ENCODE data around the gene ATP11C.

DNA sequence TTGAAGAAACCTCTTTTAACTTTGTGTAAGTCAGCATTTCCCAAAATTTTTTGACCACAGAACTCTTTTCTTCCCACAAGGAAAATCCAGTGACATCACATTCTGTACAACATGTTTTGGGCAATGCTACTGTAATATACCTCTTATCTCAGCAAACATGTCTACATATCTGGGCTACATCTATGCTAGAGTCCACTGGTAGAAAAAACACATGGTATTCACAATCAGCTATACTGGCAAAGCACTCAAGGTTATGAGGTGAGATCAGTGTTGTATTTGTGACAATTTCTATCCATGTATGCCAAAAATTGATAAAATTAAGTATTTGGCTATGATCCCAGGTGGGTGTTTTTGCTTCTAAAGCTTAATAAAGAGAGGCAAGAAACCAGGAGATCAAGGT is 98.0 kb downstream of the ATP11C start:
- TF ChIP-seq SMC3 (IDR thresholded peaks at IDR 0.05) (no peak), RFX5 (IDR thresholded peaks at IDR 0.05) (no peak), EP300 (IDR thresholded peaks at IDR 0.05) (no peak), KDM1A (IDR thresholded peaks at IDR 0.05; ENCODE audit: low read depth) (no peak), KDM5A (IDR thresholded peaks at IDR 0.05) (no peak), ZSCAN20 (CRISPR knock-in tag; IDR thresholded peaks at IDR 0.05) (no peak), RAD21 (conservative IDR thresholded peaks at IDR 0.05 in 1 of 2, IDR thresholded peaks at IDR 0.05 in 1 of 2) (no peak), CHD2 (IDR thresholded peaks at IDR 0.05; ENCODE audit: low read length, partially characterized antibody) (no peak), POLR2A (IDR thresholded peaks at IDR 0.05; ENCODE audit: low read length) (no peak), ESRRA (IDR thresholded peaks at IDR 0.05; ENCODE audit: borderline replicate concordance, low read length) (no peak), MAZ (IDR thresholded peaks at IDR 0.05; ENCODE audit: borderline replicate concordance, low read depth, low read length) (no peak), HDAC2 (IDR thresholded peaks at IDR 0.05) (no peak)
- TF ChIP-seq, protein P1, sequence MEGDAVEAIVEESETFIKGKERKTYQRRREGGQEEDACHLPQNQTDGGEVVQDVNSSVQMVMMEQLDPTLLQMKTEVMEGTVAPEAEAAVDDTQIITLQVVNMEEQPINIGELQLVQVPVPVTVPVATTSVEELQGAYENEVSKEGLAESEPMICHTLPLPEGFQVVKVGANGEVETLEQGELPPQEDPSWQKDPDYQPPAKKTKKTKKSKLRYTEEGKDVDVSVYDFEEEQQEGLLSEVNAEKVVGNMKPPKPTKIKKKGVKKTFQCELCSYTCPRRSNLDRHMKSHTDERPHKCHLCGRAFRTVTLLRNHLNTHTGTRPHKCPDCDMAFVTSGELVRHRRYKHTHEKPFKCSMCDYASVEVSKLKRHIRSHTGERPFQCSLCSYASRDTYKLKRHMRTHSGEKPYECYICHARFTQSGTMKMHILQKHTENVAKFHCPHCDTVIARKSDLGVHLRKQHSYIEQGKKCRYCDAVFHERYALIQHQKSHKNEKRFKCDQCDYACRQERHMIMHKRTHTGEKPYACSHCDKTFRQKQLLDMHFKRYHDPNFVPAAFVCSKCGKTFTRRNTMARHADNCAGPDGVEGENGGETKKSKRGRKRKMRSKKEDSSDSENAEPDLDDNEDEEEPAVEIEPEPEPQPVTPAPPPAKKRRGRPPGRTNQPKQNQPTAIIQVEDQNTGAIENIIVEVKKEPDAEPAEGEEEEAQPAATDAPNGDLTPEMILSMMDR (IDR thresholded peaks at IDR 0.05) = no peak
- TF ChIP-seq, protein P2, sequence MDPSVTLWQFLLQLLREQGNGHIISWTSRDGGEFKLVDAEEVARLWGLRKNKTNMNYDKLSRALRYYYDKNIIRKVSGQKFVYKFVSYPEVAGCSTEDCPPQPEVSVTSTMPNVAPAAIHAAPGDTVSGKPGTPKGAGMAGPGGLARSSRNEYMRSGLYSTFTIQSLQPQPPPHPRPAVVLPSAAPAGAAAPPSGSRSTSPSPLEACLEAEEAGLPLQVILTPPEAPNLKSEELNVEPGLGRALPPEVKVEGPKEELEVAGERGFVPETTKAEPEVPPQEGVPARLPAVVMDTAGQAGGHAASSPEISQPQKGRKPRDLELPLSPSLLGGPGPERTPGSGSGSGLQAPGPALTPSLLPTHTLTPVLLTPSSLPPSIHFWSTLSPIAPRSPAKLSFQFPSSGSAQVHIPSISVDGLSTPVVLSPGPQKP (IDR thresholded peaks at IDR 0.05; ENCODE audit: low read depth, low read length) = no peak
